DOHH2 (cell line): ENCODE measurements around the gene KCNJ3.

Experiments used
- EZH2phosphoT487 ChIP-seq: fragments of 200-600 bp; sonication (generic); IDR thresholded peaks from 2 replicates; pipeline ENCODE4 v1.6.1; 2017; ENCODE audit warnings: borderline replicate concordance, mild to moderate bottlenecking, antibody characterized with exemption, low read length, moderate library complexity, mixed read lengths
- TF ChIP-seq, protein P1 (sequence below): fragments of 200-600 bp; sonication (generic); IDR thresholded peaks from one replicate; pipeline ENCODE4 v1.5.1; 2014; ENCODE audit warnings: antibody characterized with exemption, mild to moderate bottlenecking, low read depth, low read length; ENCODE audit not compliant: poor library complexity, severe bottlenecking

GRCh38 chr2:154704991-154705390 lies 6.5 kb downstream of the KCNJ3 start:
- TF ChIP-seq, protein P1, sequence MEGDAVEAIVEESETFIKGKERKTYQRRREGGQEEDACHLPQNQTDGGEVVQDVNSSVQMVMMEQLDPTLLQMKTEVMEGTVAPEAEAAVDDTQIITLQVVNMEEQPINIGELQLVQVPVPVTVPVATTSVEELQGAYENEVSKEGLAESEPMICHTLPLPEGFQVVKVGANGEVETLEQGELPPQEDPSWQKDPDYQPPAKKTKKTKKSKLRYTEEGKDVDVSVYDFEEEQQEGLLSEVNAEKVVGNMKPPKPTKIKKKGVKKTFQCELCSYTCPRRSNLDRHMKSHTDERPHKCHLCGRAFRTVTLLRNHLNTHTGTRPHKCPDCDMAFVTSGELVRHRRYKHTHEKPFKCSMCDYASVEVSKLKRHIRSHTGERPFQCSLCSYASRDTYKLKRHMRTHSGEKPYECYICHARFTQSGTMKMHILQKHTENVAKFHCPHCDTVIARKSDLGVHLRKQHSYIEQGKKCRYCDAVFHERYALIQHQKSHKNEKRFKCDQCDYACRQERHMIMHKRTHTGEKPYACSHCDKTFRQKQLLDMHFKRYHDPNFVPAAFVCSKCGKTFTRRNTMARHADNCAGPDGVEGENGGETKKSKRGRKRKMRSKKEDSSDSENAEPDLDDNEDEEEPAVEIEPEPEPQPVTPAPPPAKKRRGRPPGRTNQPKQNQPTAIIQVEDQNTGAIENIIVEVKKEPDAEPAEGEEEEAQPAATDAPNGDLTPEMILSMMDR: no peak
- TF ChIP-seq EZH2phosphoT487: no peak
